H1 (cell line): Measurements from ENCODE around the gene SEC23IP. TPM values are rescaled to one million over a fixed set of nuclear protein-coding genes. Genes with fewer than 3 reads are reported as not detected.

Source experiments
- CTCF ChIA-PET: fragments of 300-600 bp; sonication (Branson Sonifier 250); formaldehyde crosslinking; loops from one replicate; lab custom pipeline; 2021; ENCODE audit not compliant: partially characterized antibody; lab: Charles Lee
- POLR2A ChIA-PET: fragments of 300-600 bp; sonication (Branson Sonifier 250); formaldehyde crosslinking; loops from one replicate; lab custom pipeline; 2021; ENCODE audit warnings: inconsistent platforms; ENCODE audit not compliant: partially characterized antibody; lab: Charles Lee
- DNase-seq, 2 experiments: peaks; one replicate each; pipeline versions ENCODE4 v3.0.0 to v3.0.0-alpha.2; 2010 to 2022; ENCODE audit warnings: low spot score in 2 of 2, low read depth in 1 of 2, mixed read lengths in 1 of 2
- FAIRE-seq: peaks from 2 replicates; lab custom pipeline; 2011; peaks lifted over from hg19 to GRCh38; lab: Jason Lieb, UNC
- H2AFZ ChIP-seq: 2 replicates; pipeline ENCODE4 v1.8.1; 2012; ENCODE audit warnings: low read length, inconsistent platforms
- H2AK5ac ChIP-seq: 2 replicates; pipeline ENCODE4 v1.6.1; 2013; ENCODE audit warnings: low read depth, low read length
- H2BK120ac ChIP-seq: replicated peaks from 2 replicates; pipeline ENCODE3; 2013; ENCODE audit warnings: low read depth, low read length, inconsistent platforms
- H2BK12ac ChIP-seq: 2 replicates; pipeline ENCODE4 v1.6.1; 2013; ENCODE audit warnings: low read depth, low read length
- H2BK15ac ChIP-seq: 2 replicates; pipeline ENCODE4 v1.6.1; 2013; ENCODE audit warnings: low read length
- H2BK20ac ChIP-seq: 2 replicates; pipeline ENCODE4 v1.6.1; 2013; ENCODE audit warnings: low read length
- H2BK5ac ChIP-seq: 2 replicates; pipeline ENCODE4 v1.6.1; 2013; ENCODE audit warnings: low read depth, low read length
- H3K14ac ChIP-seq: 2 replicates; pipeline ENCODE4 v1.6.1; 2013; ENCODE audit warnings: inconsistent platforms; ENCODE audit not compliant: insufficient read length
- H3K18ac ChIP-seq: 2 replicates; pipeline ENCODE4 v1.6.1; 2013; ENCODE audit warnings: low read length; ENCODE audit errors: extremely low read depth
- H3K23ac ChIP-seq: 2 replicates; pipeline ENCODE4 v1.6.1; 2013; ENCODE audit warnings: inconsistent platforms; ENCODE audit not compliant: insufficient read length
- H3K23me2 ChIP-seq: 2 replicates; pipeline ENCODE4 v1.6.1; 2013; ENCODE audit warnings: low read depth, low read length
- H3K27ac ChIP-seq: 2 replicates; pipeline ENCODE4 v1.6.1; 2011; ENCODE audit warnings: low read depth, low read length, inconsistent platforms
- H3K27me3 ChIP-seq, 4 experiments: replicated peaks in 1 of 4; 1 replicate in 1 of 4; 2 replicates in 3 of 4; pipeline versions ENCODE4 v1.6.1 to v1.8.1; 2011 to 2013; ENCODE audit warnings: low read length in 3 of 4, mild to moderate bottlenecking in 3 of 4, inconsistent platforms in 2 of 4, mixed read lengths in 2 of 4, moderate library complexity in 1 of 4; ENCODE audit not compliant: control insufficient read depth in 3 of 4, insufficient read depth in 3 of 4; ENCODE audit errors: extremely low read depth in 1 of 4
- H3K36me3 ChIP-seq, 4 experiments: 2 replicates each; pipeline versions ENCODE4 v1.6.1 to v1.8.1; 2011 to 2013; ENCODE audit warnings: mild to moderate bottlenecking in 4 of 4, low read length in 3 of 4, moderate library complexity in 2 of 4, control low read depth in 1 of 4, inconsistent platforms in 1 of 4; ENCODE audit not compliant: insufficient read depth in 4 of 4, control insufficient read depth in 2 of 4
- H3K4ac ChIP-seq: replicated peaks from 2 replicates; pipeline ENCODE3; 2013; ENCODE audit warnings: low read length, low read depth, mixed read lengths, inconsistent platforms; ENCODE audit not compliant: insufficient read length
- H3K4me1 ChIP-seq, 4 experiments: replicated peaks in 1 of 4; 1 replicate in 1 of 4; 2 replicates in 3 of 4; pipeline versions ENCODE4 v1.6.1 to v1.8.1; 2011 to 2013; ENCODE audit warnings: low read length in 3 of 4, inconsistent platforms in 2 of 4, mixed read lengths in 1 of 4; ENCODE audit not compliant: insufficient read depth in 4 of 4, control insufficient read depth in 3 of 4
- H3K4me2 ChIP-seq, 2 experiments: 2 replicates each; pipeline versions ENCODE4 v1.6.1 to v1.8.1; 2011 to 2013; ENCODE audit warnings: low read depth in 2 of 2, low read length in 2 of 2, control low read depth in 1 of 2, inconsistent platforms in 1 of 2, mild to moderate bottlenecking in 1 of 2; ENCODE audit not compliant: insufficient read depth in 1 of 2
- H3K4me3 ChIP-seq, 4 experiments: fragments of 200-600, 300-600 bp in 1 of 4; sonication (generic), shearing (Covaris generic), sonication (Bioruptor Twin) in 1 of 4; 2 replicates each; pipeline versions ENCODE4 v1.5.1 to v1.8.1; 2011 to 2016; ENCODE audit warnings: low read length in 4 of 4, low read depth in 3 of 4, control low read depth in 2 of 4, inconsistent platforms in 2 of 4, mild to moderate bottlenecking in 2 of 4, mixed read lengths in 1 of 4, moderate library complexity in 1 of 4; ENCODE audit not compliant: insufficient read depth in 2 of 4; ENCODE audit errors: extremely low read depth in 1 of 4
- H3K56ac ChIP-seq: replicated peaks from 2 replicates; pipeline ENCODE3; 2013; ENCODE audit warnings: low read depth, mild to moderate bottlenecking, mixed read lengths, low read length, inconsistent platforms; ENCODE audit not compliant: insufficient read length
- H3K79me1 ChIP-seq: 2 replicates; pipeline ENCODE4 v1.6.1; 2013; ENCODE audit warnings: low read depth, low read length, control low read depth
- H3K79me2 ChIP-seq, 2 experiments: 2 replicates each; pipeline versions ENCODE4 v1.6.1 to v1.8.1; 2012 to 2013; ENCODE audit warnings: low read length in 2 of 2, mild to moderate bottlenecking in 2 of 2, inconsistent platforms in 1 of 2; ENCODE audit not compliant: insufficient read depth in 2 of 2, control insufficient read depth in 1 of 2
- H3K9ac ChIP-seq, 4 experiments: replicated peaks in 1 of 4; 1 replicate in 1 of 4; 2 replicates in 3 of 4; pipeline versions ENCODE4 v1.6.1 to v1.8.1; 2011 to 2013; ENCODE audit warnings: low read depth in 3 of 4, low read length in 3 of 4, control low read depth in 2 of 4, mild to moderate bottlenecking in 2 of 4, moderate library complexity in 2 of 4, inconsistent platforms in 1 of 4; ENCODE audit errors: extremely low read depth in 1 of 4
- H3K9me3 ChIP-seq, 2 experiments: 2 replicates each; pipeline versions ENCODE4 v1.6.1 to v1.8.1; 2012 to 2013; ENCODE audit warnings: mild to moderate bottlenecking in 2 of 2, moderate library complexity in 2 of 2, control low read depth in 1 of 2, inconsistent platforms in 1 of 2, low read depth in 1 of 2, low read length in 1 of 2, mixed read lengths in 1 of 2; ENCODE audit not compliant: insufficient read depth in 2 of 2
- H4K20me1 ChIP-seq, 2 experiments: replicated peaks in 1 of 2; 2 replicates each; pipeline versions ENCODE3 to v1.8.1; 2011 to 2013; ENCODE audit warnings: inconsistent platforms in 2 of 2, low read length in 2 of 2, mild to moderate bottlenecking in 1 of 2; ENCODE audit not compliant: insufficient read depth in 2 of 2, control insufficient read depth in 1 of 2
- H4K5ac ChIP-seq: 2 replicates; pipeline ENCODE4 v1.6.1; 2013; ENCODE audit warnings: low read length, low read depth, mixed read lengths, inconsistent platforms; ENCODE audit not compliant: insufficient read length
- H4K8ac ChIP-seq: 2 replicates; pipeline ENCODE4 v1.8.0; 2013; ENCODE audit warnings: mild to moderate bottlenecking, moderate library complexity, low read length, inconsistent platforms; ENCODE audit not compliant: insufficient read depth; ENCODE audit errors: extremely low read depth
- H4K91ac ChIP-seq: replicated peaks from 2 replicates; pipeline ENCODE3; 2013; ENCODE audit warnings: low read length, mixed read lengths, inconsistent platforms; ENCODE audit not compliant: insufficient read length
- CBX8 ChIP-seq: fragments of 300-800, 300-1000 bp; sonication (generic); IDR thresholded peaks from 2 replicates; pipeline ENCODE4 v1.7.1; 2016; ENCODE audit warnings: low read depth, low read length, borderline replicate concordance
- FOSL1 ChIP-seq: IDR thresholded peaks from 2 replicates; pipeline ENCODE4 v1.6.1; 2011; ENCODE audit warnings: mild to moderate bottlenecking, low read depth, low read length, moderate library complexity; ENCODE audit not compliant: insufficient read depth
- TBP ChIP-seq: IDR thresholded peaks from 2 replicates; pipeline ENCODE4 v1.6.1; 2011; ENCODE audit warnings: low read depth, low read length, improper control_type of control experiment
- WGBS, 2 experiments: shearing (Covaris generic) in 1 of 2; methylation state at CpG; one replicate each; pipeline versions ENCODE4 v1.1.6 to v1.1.7; 2013 to 2015; ENCODE audit warnings: low lambda C conversion rate in 2 of 2, mixed read lengths in 2 of 2, inconsistent platforms in 1 of 2, low coverage in 1 of 2, missing lambda C conversion rate in 1 of 2; ENCODE audit not compliant: insufficient replicate concordance in 2 of 2, insufficient coverage in 1 of 2, insufficient read length in 1 of 2; ENCODE audit errors: extremely low coverage in 1 of 2, missing lambda C conversion rate in 1 of 2; 5-methylcytosine and 5-hydroxymethylcytosine counted together
- polyA plus RNA-seq, 7 experiments: library from polyadenylated mRNA; depleted of rRNA in 3 of 7; stranded (reverse) in 5 of 7; unstranded in 2 of 7; fragments of >200 nt in 5 of 7; fragments of 200-250 nt in 2 of 7; gene quantifications; 1 replicate in 5 of 7; 2 replicates in 1 of 7; 4 replicates in 1 of 7; pipeline versions ENCODE4 v1.2.1 to v1.2.3, GENCODE V29; 2011 to 2013; ENCODE audit warnings: missing spikeins in 2 of 7, mixed read lengths in 2 of 7
- total RNA-seq: library from RNA; stranded (reverse); fragmentation: NEBNext Ultra II Directional; extraction: Animal tissue kit (Norgen Biotek cat#: 25700); gene quantifications from 2 replicates; pipeline ENCODE4 v1.2.1, GENCODE V29; 2021

Gene SEC23IP
- total and polyA plus RNA-seq, 2 of the 8 experiments (the other 6 are each of a cell fraction or from before 2014, with no cell fraction given): 29.0 to 105 TPM

DNA sequence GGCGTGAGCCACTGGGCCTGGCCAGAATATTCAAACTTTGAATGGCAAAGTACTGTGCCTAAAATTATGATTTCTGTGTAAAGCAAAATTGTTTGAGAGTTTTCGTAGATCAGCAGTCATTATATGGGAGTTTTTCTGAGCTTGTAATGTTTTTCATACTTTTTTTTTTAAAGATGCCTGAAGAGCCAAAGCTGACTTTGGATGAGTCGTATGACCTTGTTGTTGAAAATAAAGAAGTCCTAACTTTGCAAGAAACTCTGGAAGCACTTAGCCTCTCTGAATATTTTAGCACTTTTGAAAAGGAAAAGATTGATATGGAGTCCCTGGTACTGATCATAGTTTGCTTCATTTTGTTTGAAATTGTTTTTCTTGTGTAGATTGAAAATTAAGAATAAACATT, 26.7 kb downstream of the SEC23IP start:
- Histone ChIP-seq H3K4ac (no peak overlapping the region), H3K4me1 (no peaks in the 10 kb centered on the region), H2AK5ac (no peak overlapping the region), H3K23ac (no peak overlapping the region), H3K14ac (no peak overlapping the region), H3K79me1 (0 out of 2 replicates have a peak, but pooled peaks cover 3% of the 10 kb centered on the region), H3K27ac (no peak overlapping the region), H4K20me1 (peaks cover 0 to 1% of the 10 kb centered on the region in 2 experiments), H2BK5ac (no peak overlapping the region), H4K91ac (no peak overlapping the region), H3K36me3 (peaks cover 15 to 78% (median 37%) of the 10 kb centered on the region in 4 experiments), H3K18ac (no peak overlapping the region), H3K23me2 (no peaks in the 10 kb centered on the region), H3K4me3 (no peak overlapping the region), H2BK12ac (no peak overlapping the region), H2AFZ (no peak overlapping the region), H4K5ac (no peak overlapping the region), H3K27me3 (no peaks in the 10 kb centered on the region), H3K4me2 (no peak overlapping the region), H2BK120ac (no peak overlapping the region), H3K56ac (no peak overlapping the region), H2BK20ac (no peak overlapping the region), H3K9me3 (no peaks in the 10 kb centered on the region), H3K79me2 (no peaks in the 10 kb centered on the region), H2BK15ac (no peak overlapping the region), H3K9ac (no peak overlapping the region), H4K8ac (no peak overlapping the region)
- FAIRE-seq: no peak
- TF ChIP-seq CBX8: no peak
- no peak for TF ChIP-seq TBP
- no peak for TF ChIP-seq FOSL1
- 91% methylated on average over 3 of the region's 3 CpGs; no CpG with 5 or more reads in 1 of the 2 experiments for WGBS, 2 experiments
- DNase-seq: no peak
- POLR2A ChIA-PET: no interaction called here
- CTCF ChIA-PET: interaction anchor here (0.8 kb wide), 1 partner anchor 199 kb away, joined by 8 read pairs; no protein-coding TSS in a partner anchor
